NCI-H526 (cell line): ENCODE data around the gene FBXW11.
"Not testable (repeated sequence)": the region's sequence is repeated elsewhere in the genome, so short reads cannot be mapped to it uniquely, and the experiment has no call there.

ENCODE experiments used
- DNase-seq, 2 experiments: peaks; one replicate each; lab custom pipeline; 2025; lab: John Stamatoyannopoulos, UW

Gene FBXW11

GRCh38 chr5:171954721-171955120 is 51.7 kb downstream of the FBXW11 start:
- no peak for DNase-seq

- DNase-seq = no peak
Measured at GRCh38 chr5:171953860-171954701, 52.4 kb downstream of the FBXW11 start.

GRCh38 chr5:171952021-171952420 is 54.4 kb downstream of the FBXW11 start:
- DNase-seq = no peak

GRCh38 chr5:171951218-171951617 is 55.2 kb downstream of the FBXW11 start:
- no peak for DNase-seq

- DNase-seq = no peak
Measured at GRCh38 chr5:171946000-171946781, 60.2 kb downstream of the FBXW11 start.

GRCh38 chr5:171945476-171945875 is 61.0 kb downstream of the FBXW11 start:
- DNase-seq = no peak

GRCh38 chr5:171945066-171945465 is 61.4 kb downstream of the FBXW11 start:
- no peak for DNase-seq

GRCh38 chr5:171942112-171942516 is 64.3 kb downstream of the FBXW11 start:
- not testable (repeated sequence) for DNase-seq

GRCh38 chr5:171941675-171942074 is 64.8 kb downstream of the FBXW11 start:
- not testable (repeated sequence) for DNase-seq

- DNase-seq = not testable (repeated sequence)
Measured at GRCh38 chr5:171941275-171941674, 65.2 kb downstream of the FBXW11 start.

GRCh38 chr5:171939951-171940350 is 66.5 kb downstream of the FBXW11 start:
- DNase-seq = no peak

- DNase-seq = no peak
Measured at GRCh38 chr5:171938358-171938757, 68.1 kb downstream of the FBXW11 start.

GRCh38 chr5:171937351-171937750 is 69.1 kb downstream of the FBXW11 start:
- DNase-seq = no peak

- DNase-seq = no peak
Measured at GRCh38 chr5:171934586-171934985, 71.9 kb downstream of the FBXW11 start.

GRCh38 chr5:171931163-171931562 is 75.3 kb downstream of the FBXW11 start:
- no peak for DNase-seq

- no peak for DNase-seq
Measured at GRCh38 chr5:171927345-171927941, 79.0 kb downstream of the FBXW11 start.

- DNase-seq = no peak
Measured at GRCh38 chr5:171926311-171926710, 80.1 kb downstream of the FBXW11 start.

- no peak for DNase-seq
Measured at GRCh38 chr5:171924493-171925122, 81.8 kb downstream of the FBXW11 start.

- no peak for DNase-seq
Measured at GRCh38 chr5:171920765-171921391, 85.6 kb downstream of the FBXW11 start.

- DNase-seq = not testable (repeated sequence)
Measured at GRCh38 chr5:171915700-171916099, 90.7 kb downstream of the FBXW11 start.

GRCh38 chr5:171914726-171915338 is 91.6 kb downstream of the FBXW11 start:
- no peak for DNase-seq

- DNase-seq = no peak
Measured at GRCh38 chr5:171913987-171914273, 92.5 kb downstream of the FBXW11 start.
